Measurements from ENCODE around the gene CST3.
"Not testable (repeated sequence)": the region's sequence is repeated elsewhere in the genome, so short reads cannot be mapped to it uniquely, and the experiment has no call there.

CST3 gene

DNA sequence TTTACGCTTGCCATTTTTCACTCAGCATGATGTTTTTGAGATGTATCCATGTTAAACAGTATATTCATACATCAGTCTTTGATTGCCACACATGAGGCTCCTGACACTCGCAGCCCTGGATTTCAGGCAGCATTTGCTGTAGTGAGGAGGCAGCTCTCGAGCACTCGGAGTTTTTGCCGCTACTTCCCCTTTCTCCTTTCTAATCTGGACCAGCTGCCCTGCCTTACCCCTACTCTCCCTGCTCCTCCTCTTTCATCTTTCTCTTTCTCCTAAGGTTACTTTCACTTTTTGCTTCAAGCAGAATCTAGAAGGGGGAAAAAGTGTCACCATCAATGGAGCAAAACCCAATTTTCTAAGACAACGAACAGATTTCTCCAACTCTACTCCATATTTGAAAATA, 5.9 kb upstream of the CST3 start:
- no peak for DNase-seq (ENCODE audit: low read depth in 4 of 4, low spot score in 1 of 4)

GRCh38 chr20:23641936-23642751, 4.4 kb upstream of the CST3 start:
- no peak for DNase-seq (ENCODE audit: low read depth in 4 of 4, low spot score in 1 of 4)

- DNase-seq (ENCODE audit: low read depth in 4 of 4, low spot score in 1 of 4) = no peak
Observed at GRCh38 chr20:23640671-23641667, 3.2 kb upstream of the CST3 start.

DNA sequence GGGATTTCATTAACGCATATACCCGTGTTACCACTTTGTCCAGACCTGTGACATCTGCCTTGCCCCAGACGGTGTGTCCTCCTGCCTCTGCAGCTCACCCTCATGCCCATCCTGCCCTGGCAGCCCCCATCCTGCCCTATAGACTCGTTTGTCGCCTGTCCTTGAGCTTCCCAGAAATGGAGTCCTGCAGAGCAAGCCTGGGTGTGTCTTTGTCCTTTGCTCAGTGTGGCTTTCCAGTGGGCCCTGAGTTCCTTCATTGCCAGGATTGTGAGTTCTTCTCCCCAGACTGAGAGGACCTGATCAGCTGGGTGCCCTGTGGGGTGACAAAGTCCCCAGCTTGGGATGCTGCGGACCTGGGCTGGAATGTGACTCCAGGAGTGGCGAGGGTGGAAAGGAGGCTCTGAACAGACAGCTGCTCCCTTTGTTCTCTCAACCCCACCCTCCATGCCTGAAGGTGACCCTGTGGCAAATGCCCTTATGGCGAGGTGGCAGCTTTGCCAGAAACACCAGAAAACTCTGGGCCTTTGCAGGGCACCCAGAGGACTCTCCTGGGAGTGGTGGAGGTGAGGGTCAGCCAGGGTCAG, 2.4 kb upstream of the CST3 start:
- no peak for DNase-seq (ENCODE audit: low read depth in 4 of 4, low spot score in 1 of 4)

- DNase-seq (ENCODE audit: low read depth in 4 of 4, low spot score in 1 of 4) = no peak
Observed at GRCh38 chr20:23639490-23639958, 1.8 kb upstream of the CST3 start.

DNA sequence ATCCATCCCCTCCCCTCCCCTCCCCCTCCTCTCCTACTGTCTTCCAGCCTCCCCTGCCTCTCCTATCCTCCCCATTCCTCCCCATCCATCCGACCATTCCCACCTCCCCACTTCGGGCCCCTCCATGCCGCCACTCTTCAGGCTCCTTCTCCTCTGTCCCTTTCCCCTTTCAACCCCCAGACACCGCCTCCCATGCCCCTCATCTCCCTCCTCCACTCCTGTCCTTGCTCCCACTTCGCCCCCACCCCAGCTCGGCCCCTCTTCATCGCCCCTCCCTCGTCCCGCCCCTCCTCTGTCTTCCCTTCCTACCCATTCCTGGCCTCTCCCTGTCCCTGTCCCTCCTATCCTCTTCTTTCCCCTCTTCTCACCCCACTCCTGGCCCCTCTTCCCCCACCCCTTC, 554 bp upstream of the CST3 start:
- DNase-seq (ENCODE audit: low read depth in 4 of 4, low spot score in 1 of 4) = no peak

DNA sequence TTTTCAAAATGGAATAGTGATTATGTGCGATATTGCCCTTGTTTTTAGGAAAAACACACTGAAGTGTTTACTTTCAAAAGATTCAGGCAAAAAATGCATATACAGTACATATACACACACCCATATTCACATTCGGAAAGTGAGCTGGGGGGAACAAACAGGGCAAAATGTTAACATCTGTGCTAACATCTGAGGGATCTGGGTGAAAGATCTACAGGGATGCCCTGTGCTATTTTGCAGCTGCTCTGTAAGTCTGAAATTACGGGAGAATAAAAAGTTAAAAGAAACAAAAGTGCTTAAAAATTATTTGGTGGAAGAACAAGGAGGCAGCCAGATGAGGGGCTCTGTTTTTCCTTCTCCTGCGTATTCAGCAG, 860 bp downstream of the CST3 start:
- DNase-seq (ENCODE audit: low read depth in 4 of 4, low spot score in 1 of 4) = no peak

DNA sequence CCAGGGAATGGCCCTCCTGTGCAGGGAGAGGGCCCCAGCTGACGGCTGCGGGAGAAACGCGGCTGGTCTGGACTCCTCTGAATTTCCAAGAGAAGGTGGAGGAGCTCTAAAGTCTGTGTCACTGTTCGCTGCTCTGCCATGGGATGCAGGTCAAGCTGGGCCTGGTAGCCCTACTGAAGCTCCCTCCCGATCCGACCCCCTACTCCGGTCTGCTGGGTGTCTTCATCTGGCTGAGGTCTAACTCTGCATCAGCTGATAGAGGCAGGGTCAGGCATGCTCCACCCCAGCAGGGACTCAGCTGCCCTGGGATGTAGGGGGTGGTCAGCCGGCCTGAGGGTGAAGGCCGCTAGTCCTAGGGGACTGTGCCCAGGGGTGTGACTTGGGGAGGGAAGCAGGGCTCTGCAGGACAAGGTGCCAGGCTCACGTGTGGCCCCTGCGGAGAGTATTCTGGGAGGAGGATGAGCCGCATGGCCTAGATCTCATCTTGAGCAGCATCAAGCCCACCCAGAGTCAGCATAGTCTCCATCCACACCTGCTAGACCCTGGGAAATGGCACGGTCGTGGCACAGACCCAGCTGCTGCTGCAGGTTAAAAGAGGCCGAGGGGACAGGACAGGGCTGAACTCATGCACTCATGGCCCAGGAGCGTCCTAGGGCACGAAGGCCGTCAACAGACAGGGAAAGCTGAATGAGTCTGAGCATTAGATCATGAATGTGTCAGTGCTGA, 1.4 kb downstream of the CST3 start:
- no peak for DNase-seq (ENCODE audit: low read depth in 4 of 4, low spot score in 1 of 4)

GRCh38 chr20:23635768-23636090, 2.0 kb downstream of the CST3 start:
- DNase-seq (ENCODE audit: low read depth in 4 of 4, low spot score in 1 of 4) = not testable (repeated sequence)

- DNase-seq (ENCODE audit: low read depth in 4 of 4, low spot score in 1 of 4) = no peak
Observed at GRCh38 chr20:23634985-23635767, 2.6 kb downstream of the CST3 start.

DNA sequence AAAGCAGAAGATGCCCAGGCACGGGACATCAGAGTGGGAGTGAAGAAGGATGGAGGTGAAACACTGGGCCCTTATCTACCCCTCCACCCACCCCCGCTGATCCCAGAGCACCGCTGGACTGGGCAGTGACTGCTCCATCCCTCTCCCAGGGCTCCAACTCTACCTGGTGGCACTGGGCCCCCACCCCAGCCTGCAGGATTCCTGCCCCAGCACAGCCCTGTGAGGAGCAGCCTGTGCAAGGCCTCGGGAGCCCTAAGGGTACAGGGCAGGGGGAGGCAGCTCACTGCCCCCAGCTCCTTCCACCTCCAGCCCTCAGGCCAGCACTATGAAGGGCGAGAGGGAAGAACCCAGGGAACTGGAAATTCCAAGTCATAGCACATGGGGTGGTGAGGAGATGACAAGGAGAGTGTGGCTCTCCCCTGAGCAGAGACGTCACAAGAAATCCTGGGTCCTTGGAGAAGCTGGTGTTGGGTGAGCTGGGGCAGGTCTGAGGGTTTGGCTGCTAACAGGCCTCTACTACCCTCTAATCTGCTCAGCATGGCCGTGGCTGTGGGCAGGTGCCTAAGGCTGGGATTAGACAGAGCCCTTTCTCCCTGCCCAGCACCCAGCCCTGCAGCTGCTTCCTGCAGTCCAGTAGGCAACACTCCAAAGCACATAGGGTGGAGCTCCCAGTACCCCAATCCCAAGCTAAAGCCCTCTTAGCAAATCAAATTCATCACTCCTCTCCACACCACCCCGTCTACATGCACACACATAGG, 3.5 kb downstream of the CST3 start:
- no peak for DNase-seq (ENCODE audit: low read depth in 4 of 4, low spot score in 1 of 4)

- DNase-seq (ENCODE audit: low read depth in 4 of 4, low spot score in 1 of 4) = no peak
Observed at GRCh38 chr20:23632711-23633573, 4.8 kb downstream of the CST3 start.

DNA sequence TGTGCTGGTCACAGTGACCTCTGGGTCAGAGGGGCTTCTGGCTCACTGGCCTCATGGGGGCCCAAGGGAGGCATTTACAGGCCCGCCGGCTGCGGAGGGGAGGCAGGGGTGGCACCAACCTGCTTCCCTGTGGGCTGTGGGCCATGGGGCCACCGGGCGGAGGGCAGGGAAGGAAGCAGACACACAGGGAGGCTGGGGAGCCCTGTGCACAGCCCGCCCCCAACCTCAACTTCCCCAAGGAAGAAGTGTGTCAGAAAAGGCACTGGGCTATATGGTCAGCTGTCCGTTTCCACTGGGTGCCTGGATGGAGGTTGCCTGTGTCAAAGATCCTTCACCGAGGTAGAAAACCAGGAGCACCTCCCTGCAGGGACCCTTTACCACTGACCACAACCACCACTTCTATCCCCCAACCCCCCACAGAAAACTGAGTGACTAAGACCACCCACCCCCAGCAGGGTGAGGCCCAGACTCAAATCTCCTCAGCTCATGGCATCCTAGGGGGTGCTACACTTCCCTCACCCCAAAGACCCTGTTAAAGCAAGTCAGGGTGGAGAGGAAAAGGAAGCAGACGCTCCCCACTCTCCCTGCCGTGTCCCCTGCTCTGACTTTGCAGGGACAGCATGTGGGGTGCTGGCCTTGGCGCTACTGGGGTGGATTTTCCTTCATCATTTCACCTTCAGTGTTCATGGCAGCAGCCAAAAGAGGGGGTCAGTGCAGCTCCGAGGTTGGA, 5.6 kb downstream of the CST3 start:
- DNase-seq (ENCODE audit: low read depth in 4 of 4, low spot score in 1 of 4) = no peak

DNA sequence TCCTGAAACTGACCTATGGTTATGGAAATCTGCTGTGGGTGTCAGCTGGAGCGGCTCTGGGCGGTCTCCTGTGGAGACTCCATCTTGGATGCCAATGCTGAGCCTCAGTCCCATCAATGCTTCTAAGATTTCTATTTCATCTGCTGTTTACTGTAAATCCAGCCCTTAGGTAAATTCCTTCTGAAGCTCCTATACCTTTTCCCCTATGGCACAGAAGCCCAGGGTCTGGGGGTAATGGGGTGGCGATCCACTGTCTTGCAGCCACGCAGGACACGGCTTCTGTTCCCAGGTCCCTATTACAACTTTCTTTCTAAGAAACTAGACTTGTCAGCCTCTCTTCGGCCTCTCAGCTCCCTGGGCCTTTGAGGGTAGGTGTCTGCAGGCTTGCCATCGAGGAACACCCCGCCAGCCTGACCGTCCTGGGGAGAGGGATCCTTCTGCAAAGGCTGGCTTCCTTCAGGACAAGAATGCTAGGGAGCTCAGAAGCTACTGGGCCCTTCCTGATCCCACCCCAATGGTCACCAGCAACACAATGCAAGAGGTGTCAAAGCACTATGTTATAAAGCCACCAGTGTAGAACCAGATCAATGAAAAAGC, 6.4 kb downstream of the CST3 start:
- DNase-seq (ENCODE audit: low read depth in 4 of 4, low spot score in 1 of 4) = no peak

- no peak for DNase-seq (ENCODE audit: low read depth in 4 of 4, low spot score in 1 of 4)
Observed at GRCh38 chr20:23630392-23630849, 7.3 kb downstream of the CST3 start.

- DNase-seq (ENCODE audit: low read depth in 4 of 4, low spot score in 1 of 4) = no peak
Observed at GRCh38 chr20:23629542-23630391, 8.0 kb downstream of the CST3 start.

Measured in stimulated activated CD4-positive, alpha-beta T cell treated with anti-CD3 and anti-CD28 coated beads, Interleukin-1b, Interleukin-23, amount 100 ng/mL, for 24 hours (primary cell).